ENCODE results near the gene TMEM156.

DNA sequence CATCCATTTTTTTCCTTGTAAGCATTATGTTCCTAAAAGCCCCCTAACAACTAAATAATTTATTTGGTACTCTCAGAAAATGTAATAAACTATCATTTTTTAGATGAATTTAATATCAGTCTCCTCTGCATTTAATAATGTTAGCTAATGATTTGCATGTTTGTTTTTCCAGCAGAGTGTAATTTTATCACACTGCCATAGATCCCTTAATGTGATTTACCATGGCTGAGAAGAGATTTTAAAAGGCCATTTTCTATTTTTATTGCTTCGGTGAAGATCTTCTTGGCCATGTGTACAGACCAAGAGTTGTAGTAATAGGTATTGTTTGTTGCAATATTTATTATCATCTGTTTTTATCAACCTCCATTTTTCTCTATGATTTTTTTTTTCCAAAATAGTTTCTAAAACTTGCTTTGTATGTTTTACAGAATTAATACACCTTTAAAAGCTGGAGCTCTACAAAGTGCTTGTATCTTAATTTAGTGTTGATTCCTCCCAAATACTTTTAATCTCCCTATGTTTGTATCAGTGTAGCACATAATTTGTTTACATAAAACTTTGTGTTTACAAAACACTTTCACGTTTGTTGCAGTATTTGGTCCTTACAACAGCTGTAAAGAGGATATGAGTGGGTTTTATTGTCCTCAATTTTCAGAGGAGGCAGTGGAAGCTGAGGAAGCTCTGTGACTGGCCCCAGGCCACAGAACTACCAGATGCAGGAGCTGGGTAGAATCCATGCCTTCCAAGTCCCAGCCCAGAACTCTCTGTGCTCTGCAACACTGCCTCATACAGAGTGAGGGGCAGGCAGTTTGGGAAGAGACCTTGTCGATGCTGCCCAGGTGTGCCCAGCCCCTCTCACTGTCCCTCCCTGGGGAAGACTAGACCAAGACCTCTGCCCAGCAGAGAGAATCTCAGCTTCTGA is 106.5 kb downstream of the TMEM156 start:
- TF ChIP-seq, protein P1, sequence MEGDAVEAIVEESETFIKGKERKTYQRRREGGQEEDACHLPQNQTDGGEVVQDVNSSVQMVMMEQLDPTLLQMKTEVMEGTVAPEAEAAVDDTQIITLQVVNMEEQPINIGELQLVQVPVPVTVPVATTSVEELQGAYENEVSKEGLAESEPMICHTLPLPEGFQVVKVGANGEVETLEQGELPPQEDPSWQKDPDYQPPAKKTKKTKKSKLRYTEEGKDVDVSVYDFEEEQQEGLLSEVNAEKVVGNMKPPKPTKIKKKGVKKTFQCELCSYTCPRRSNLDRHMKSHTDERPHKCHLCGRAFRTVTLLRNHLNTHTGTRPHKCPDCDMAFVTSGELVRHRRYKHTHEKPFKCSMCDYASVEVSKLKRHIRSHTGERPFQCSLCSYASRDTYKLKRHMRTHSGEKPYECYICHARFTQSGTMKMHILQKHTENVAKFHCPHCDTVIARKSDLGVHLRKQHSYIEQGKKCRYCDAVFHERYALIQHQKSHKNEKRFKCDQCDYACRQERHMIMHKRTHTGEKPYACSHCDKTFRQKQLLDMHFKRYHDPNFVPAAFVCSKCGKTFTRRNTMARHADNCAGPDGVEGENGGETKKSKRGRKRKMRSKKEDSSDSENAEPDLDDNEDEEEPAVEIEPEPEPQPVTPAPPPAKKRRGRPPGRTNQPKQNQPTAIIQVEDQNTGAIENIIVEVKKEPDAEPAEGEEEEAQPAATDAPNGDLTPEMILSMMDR (IDR thresholded peaks at IDR 0.05), result no peak
- no peak for TF ChIP-seq POLR2A (IDR thresholded peaks at IDR 0.05)
